Adrenal gland (tissue), 5 donors: ENCODE measurements around the gene MAP2.

Experiments
- POLR2A ChIP-seq, 2 donors: fragments of 450-650 bp; IDR thresholded peaks; one replicate each; pipeline ENCODE4 v1.6.1; 2017; ENCODE audit warnings: antibody characterized with exemption in 2 of 2, mild to moderate bottlenecking in 2 of 2, moderate library complexity in 1 of 2
- TF ChIP-seq, protein P1 (sequence below), 6 experiments: fragments of 450-650 bp in 4 of 6; fragments of 200-600 bp in 2 of 6; sonication (generic) in 1 of 6; IDR thresholded peaks; 1 replicate in 5 of 6; 2 replicates in 1 of 6; pipeline versions ENCODE4 v1.5.1 to v1.8.0; 2016 to 2021; ENCODE audit warnings: antibody characterized with exemption in 6 of 6, mild to moderate bottlenecking in 2 of 6, moderate library complexity in 1 of 6
- donor health status: DM: no; HTN: no; CAD: no.

DNA sequence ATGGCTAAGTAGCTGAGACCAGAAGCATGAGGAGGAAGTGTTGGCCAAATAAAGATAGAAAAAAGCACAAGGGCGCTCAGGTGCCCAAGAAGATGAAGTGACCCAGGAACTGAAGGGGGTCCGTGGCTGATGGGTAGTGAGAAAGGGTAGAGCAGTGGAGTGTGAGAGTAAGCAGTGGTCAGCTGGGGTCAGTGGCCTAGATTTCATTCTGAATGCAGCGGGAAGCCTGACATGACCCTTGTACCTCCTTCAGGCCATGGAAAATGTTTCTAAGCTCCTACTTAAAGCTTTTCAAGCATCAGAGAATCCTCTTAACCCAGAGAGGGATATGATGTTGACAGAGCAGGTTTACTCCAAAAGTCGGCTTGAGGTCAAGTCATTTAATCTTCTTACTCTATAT, 258.8 kb downstream of the MAP2 start:
- TF ChIP-seq, protein P1, sequence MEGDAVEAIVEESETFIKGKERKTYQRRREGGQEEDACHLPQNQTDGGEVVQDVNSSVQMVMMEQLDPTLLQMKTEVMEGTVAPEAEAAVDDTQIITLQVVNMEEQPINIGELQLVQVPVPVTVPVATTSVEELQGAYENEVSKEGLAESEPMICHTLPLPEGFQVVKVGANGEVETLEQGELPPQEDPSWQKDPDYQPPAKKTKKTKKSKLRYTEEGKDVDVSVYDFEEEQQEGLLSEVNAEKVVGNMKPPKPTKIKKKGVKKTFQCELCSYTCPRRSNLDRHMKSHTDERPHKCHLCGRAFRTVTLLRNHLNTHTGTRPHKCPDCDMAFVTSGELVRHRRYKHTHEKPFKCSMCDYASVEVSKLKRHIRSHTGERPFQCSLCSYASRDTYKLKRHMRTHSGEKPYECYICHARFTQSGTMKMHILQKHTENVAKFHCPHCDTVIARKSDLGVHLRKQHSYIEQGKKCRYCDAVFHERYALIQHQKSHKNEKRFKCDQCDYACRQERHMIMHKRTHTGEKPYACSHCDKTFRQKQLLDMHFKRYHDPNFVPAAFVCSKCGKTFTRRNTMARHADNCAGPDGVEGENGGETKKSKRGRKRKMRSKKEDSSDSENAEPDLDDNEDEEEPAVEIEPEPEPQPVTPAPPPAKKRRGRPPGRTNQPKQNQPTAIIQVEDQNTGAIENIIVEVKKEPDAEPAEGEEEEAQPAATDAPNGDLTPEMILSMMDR (IDR thresholded peaks at IDR 0.05): no peak
- TF ChIP-seq POLR2A (IDR thresholded peaks at IDR 0.05): no peak
